Neural progenitor cell (in vitro differentiated cells): ENCODE data around the gene MRPL45.

ENCODE experiments used
- EZH2phosphoT487 ChIP-seq: fragments of 200-600 bp; sonication (generic); IDR thresholded peaks from 2 replicates; pipeline ENCODE4 v1.6.1; 2017; ENCODE audit warnings: antibody characterized with exemption
- TF ChIP-seq, protein P1 (sequence below): fragments of 200-600 bp; sonication (generic); IDR thresholded peaks from 2 replicates; pipeline ENCODE4 v1.5.1; 2017; ENCODE audit warnings: antibody characterized with exemption, mild to moderate bottlenecking

DNA sequence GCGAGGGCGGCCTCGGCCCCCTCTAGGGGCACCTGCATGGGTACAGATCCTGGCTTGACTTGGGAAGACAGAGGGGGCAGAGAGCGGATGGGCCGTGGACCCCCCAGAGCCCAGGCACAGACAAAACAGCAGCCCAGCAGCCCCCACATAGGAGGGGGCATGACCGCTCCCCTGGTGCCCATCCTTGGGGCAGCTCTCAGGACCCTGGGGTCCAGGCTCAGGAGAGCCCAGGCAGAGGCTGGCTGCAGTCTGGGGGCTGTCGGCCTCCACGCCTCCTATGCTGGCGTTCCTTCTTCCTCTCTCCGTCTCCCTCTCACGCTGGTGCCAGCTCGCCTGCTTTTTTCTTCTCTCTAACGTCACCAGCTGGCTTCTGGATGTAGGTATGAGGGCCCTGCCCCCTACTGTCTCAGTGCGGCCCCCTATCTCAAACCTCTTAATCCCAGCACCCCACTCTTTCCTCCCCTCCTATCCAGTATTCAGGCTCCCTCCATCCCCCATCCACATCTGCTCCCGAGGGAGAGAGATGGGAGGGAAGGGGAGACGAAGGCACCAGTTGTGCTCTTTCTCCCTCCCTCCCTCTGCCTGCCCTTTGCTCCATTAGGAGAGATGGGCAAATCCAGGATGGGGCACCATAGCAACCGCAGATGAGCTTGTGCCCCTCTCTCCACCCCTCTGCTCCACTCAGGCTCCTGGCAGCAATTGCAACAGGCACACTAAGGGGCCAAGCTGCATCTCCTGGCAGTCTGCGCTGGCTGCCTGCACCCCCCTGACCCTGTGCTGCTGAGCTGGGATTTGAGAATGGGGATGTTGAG, 46.8 kb downstream of the MRPL45 start, which contains the start of gene GPR179:
- TF ChIP-seq, protein P1, sequence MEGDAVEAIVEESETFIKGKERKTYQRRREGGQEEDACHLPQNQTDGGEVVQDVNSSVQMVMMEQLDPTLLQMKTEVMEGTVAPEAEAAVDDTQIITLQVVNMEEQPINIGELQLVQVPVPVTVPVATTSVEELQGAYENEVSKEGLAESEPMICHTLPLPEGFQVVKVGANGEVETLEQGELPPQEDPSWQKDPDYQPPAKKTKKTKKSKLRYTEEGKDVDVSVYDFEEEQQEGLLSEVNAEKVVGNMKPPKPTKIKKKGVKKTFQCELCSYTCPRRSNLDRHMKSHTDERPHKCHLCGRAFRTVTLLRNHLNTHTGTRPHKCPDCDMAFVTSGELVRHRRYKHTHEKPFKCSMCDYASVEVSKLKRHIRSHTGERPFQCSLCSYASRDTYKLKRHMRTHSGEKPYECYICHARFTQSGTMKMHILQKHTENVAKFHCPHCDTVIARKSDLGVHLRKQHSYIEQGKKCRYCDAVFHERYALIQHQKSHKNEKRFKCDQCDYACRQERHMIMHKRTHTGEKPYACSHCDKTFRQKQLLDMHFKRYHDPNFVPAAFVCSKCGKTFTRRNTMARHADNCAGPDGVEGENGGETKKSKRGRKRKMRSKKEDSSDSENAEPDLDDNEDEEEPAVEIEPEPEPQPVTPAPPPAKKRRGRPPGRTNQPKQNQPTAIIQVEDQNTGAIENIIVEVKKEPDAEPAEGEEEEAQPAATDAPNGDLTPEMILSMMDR: no peak
- no peak for TF ChIP-seq EZH2phosphoT487
